ENCODE data around the gene PIGM.
"Not testable (repeated sequence)": the region's sequence is repeated elsewhere in the genome, so short reads cannot be mapped to it uniquely, and the experiment has no call there.

Gene PIGM

GRCh38 chr1:160058087-160058486 lies 26.3 kb upstream of the PIGM start:
- DNase-seq, result no peak

GRCh38 chr1:160056648-160057169 lies 24.9 kb upstream of the PIGM start:
- no peak for DNase-seq

- no peak for DNase-seq
Observed at GRCh38 chr1:160053548-160054365, 22.0 kb upstream of the PIGM start.

- DNase-seq, result no peak
Observed at GRCh38 chr1:160052936-160053335, 21.1 kb upstream of the PIGM start.

- no peak for DNase-seq
Observed at GRCh38 chr1:160050619-160051018, 18.8 kb upstream of the PIGM start.

DNA sequence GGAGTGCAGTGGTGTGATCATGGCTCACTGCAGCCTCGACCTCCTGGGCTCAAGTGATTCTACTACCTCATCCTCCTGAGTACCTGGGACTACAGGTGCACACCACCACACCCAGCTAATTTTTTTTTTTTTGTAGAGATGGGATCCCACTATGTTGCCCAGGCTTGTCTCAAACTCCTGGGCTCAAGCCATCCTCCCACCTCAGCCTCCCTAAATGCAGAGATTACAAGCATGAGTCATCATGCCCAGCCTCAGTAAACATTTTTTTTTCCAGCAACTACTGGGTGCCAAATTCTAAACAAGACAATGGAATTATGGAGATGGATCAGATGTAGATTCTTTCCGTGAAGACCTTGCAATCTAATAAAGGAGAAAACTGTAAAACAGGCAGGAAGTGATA lies 18.4 kb upstream of the PIGM start:
- DNase-seq, result not testable (repeated sequence)

DNA sequence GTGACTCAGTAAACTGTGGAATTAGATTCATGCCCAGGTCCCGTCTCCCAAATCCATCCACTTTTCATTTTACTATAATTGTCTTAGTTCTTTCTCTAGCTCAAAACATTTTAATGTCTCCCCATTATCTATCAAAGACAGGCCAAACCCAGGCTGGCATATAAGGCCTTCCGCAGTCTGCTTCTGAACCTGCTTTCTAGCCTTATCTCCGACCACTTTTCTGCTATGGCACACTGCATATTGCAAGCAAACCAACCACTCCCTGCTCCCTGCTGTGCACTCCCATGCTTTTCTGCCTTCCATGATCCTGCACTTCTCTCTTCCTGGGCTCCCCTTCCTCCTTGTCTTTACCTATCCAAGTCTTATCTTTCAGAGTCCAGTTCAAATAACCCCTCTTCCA lies 17.3 kb upstream of the PIGM start:
- no peak for DNase-seq

GRCh38 chr1:160048335-160048734 lies 16.5 kb upstream of the PIGM start:
- no peak for DNase-seq

DNA sequence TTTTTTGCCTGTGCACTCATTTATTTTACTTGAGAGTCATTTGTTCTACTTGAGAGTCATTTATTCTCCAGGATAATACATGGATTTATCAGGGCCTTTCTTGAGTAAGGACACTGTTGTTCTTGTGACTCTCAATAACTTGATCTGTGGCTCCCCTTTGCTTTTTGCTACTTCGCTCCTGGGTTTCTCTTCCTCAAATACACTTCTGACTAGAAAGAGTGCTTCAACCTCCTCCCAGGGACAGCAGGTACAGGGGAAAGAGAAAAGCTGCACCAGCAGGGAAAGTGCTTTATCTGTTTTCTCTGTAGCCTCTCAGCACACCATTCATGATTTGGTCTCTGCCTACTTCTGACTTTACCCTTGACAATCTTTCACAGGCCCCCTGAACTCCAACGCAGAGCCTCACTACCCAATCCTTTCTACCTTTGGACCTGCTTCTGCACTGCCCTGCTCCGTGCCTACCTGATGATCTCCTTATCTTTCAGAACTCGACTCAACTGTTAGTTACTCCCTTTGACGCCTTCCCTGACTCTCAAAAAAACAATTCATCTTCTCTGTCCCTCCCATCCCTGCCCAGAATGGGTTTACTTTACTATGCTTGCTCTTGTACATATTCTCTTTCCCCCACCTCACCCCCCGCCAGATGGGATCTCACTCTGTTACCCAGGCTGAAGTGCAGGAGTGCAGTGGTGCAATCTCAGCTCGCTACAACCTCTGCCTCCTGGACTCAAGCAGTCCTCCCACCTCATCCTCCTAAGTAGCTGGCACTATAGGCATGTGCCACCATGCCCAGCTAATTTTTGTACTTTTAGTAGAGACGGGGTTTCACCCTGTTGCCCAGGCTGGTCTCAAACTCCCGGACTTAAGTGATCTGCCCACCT lies 15.6 kb upstream of the PIGM start:
- no peak for DNase-seq

GRCh38 chr1:160046494-160047110 lies 14.8 kb upstream of the PIGM start:
- DNase-seq, result no peak

DNA sequence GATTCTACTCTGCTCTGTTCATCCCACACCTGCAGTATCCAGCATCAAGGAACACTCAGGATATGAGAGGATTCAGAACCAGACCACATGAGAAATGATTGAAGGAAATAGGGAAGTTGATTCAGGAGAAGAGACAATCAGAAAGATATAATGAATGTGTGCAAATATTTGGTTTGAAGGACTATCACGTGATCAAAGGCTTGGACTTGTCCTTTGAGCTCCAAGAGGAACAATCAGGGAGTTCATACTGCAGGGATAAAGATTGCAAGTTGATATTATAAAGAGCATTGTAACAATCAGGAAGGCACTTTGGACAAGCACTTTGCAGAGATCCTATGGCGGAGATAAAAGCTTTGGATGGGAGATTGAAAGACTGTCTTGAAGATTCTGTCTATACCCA lies 13.9 kb upstream of the PIGM start:
- no peak for DNase-seq

- no peak for DNase-seq
Observed at GRCh38 chr1:160043543-160043942, 11.8 kb upstream of the PIGM start.

DNA sequence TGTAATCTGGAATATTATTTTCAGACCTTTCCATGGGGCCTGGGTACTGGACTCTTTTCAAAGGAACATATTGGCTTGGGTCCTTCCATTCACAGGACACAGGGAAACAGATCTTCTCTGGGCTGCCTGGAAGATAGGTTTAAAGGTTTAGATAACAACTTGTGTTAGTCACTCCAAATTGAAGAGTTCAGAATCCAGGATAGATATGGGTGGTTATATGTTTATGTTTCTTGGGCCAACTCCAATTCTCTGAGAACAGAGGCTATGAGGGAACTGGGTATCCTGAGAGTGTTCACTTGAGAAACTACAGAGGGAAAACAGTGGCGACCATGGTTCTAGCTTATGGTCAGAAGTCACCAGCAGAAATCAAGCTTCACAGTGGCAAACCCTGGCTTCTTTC lies 8.7 kb upstream of the PIGM start:
- no peak for DNase-seq

GRCh38 chr1:160032165-160032820 lies 503 bp upstream of the PIGM start:
- DNase-seq, result no peak

DNA sequence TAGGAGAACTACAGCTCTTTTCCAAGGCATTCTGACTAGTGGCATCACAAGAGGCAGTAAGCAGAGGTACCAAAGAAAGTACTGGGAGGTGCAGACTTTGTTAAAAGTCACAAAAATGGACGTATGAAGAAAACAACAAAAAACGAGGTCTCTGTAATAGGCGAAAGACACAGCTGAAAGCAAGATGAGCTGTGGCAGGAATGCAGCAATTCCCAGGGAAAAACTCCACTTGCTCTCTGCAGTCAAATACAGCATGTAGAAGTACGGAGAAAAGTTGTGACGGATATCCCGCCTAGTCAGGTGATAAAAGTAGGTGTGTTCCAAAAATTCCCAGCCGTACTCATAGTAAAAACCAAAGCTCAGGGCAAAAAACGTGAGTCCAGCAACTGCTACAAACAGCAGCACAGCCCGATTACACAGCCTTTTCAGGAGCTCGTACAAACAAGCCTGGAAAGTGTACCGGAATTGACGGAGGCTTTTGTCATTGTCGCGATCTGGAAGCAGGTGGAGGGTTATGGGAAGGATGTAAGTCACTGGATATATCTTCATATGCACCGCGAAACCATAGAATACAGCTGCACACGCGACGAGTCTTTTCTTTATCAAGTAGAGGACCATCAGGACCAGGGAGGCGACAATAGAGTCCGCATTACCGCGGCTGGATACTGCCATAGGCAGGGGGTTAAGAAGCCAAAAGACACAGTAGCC lies 979 bp downstream of the PIGM start:
- DNase-seq, result no peak

DNA sequence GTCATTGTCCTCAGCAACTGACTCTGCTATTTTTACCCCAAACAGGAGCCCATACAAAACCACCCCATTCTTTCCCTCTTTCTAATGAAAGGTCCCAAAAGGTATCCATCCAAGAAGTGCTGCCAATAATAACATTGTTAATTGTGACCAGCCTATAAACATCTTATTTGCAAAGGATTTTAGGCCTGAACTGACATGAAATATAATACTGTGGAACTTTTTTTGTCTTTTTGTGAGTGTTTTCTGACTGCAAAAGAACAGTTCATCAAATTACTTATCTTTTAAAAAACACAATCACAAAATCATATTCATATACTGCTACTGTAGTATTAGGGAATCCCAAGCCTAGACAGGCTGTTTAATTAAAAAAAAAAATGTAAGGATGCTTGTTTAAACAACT lies 3.4 kb downstream of the PIGM start:
- DNase-seq, result no peak

DNA sequence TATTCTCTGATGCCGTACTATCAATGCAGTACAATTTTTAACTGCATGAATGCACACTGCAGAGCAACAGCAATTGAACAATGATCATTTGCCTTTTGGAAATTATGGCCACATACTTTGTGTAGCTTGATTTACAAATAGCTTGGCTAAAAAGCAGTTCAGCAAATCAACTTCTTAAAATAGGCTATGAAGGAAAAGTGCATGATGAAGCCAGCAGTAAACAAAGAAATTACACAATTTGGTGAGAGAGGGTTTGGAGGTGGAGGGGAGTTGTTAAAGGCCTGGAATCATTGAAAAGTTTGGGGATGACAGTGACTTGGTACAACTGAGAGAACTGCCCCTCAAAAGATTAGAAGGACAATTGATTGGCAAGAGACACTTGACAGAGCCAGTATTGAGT lies 6.5 kb downstream of the PIGM start:
- DNase-seq, result no peak

DNA sequence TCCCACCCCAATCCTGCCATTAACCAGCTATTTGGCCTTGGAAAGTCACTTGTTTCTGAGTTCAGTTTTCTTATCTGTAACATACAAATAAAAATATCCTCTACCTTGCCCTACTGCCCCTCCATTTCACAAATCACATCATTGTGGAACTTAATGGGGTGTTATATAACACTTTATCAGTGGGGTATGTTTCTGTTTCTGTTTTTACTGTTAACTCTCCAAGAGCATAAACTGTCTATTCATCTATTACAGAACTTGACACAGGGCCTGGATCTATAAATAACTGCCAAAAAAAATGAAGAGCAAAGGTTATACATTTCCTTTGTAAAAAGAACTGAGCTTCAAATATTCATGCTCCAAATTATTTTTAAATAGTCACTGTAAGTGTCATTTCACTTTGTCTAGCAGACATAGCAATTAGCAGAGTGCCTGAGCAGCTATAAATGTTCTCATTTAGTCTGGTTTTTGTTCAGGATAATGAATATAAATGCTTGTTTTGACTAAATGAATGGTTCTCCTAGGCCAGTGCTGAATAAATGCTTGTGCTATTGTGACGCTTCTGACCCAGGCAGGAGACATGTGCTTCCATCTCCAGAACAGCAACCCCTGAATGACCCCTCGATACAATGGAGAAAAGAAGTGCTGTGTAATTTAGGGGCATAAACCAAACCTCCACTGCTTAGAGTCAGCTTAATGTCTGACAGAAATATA lies 7.4 kb downstream of the PIGM start:
- DNase-seq, result no peak

DNA sequence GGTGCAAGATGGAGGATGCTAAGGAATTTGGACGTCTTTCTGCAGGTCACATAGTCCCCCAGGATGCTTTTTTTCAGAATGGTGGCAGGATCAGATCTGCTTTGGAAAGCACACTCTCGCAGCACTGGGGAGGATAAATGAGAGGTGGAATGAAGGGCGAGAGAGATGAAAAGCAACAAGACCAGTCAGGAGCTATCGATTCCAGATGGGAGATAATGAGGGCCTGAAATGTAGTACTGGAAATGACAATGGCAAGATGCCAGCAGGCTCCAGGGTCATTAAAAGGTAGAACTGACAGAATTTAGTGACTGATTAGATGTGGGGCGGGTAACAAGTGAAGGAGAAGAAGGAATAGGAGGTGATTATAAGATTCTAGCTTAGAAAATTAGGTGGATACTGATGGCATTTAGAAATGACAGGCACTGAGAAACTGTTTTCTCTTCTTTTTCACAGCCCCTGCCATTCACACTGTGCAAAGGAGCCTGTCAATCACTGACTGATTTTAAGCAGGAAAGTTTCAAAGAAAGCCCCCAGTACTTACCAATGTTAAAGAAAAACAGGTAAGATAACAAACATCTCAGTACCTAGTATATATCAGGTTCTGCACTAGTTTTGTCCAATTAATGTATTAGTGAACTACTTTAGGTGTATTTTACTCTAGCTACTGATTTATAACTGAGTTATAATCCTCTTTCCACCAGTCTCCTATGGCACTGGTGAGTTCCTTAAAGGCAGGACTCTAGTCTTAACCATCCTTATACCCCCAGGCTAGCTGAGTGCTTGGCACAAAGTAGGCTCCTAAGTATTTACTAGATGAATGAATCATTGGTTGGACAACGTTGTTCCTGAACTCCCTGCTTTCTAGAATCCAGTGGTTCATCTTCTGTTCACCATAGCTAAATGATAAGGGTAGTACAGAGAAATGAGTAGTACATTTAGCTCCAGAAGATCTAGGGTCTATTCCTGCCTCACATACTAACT lies 9.2 kb downstream of the PIGM start:
- DNase-seq, result no peak

GRCh38 chr1:160021376-160022074 lies 10.3 kb downstream of the PIGM start:
- no peak for DNase-seq

All from activated gamma-delta T cell (primary cell).